Neural progenitor cell (in vitro differentiated cells): ENCODE data around the gene NUDT3. TPM values are rescaled to one million over a fixed set of nuclear protein-coding genes. Genes with fewer than 3 reads are reported as not detected.
"Not testable (repeated sequence)": the region's sequence is repeated elsewhere in the genome, so short reads cannot be mapped to it uniquely, and the experiment has no call there.

ENCODE experiments used
- DNase-seq: peaks from one replicate; pipeline ENCODE4 v3.0.0-alpha.2; 2016; ENCODE audit warnings: low spot score
- H2AFZ ChIP-seq: fragments of 200-600 bp; sonication (generic); replicated peaks from 2 replicates; pipeline ENCODE4 v1.6.1; 2016; ENCODE audit warnings: antibody characterized with exemption
- H3F3A ChIP-seq: fragments of 200-600 bp; sonication (generic); 2 replicates; pipeline ENCODE4 v1.6.1; 2016; ENCODE audit warnings: antibody characterized with exemption, low read depth
- H3K27ac ChIP-seq: fragments of 200-600 bp; sonication (generic); 2 replicates; pipeline ENCODE4 v1.5.1; 2016; ENCODE audit warnings: mild to moderate bottlenecking
- H3K27me3 ChIP-seq: fragments of 200-600 bp; sonication (generic); 2 replicates; pipeline ENCODE4 v1.6.1; 2016; ENCODE audit warnings: mild to moderate bottlenecking, moderate library complexity
- H3K36me3 ChIP-seq: fragments of 200-600 bp; sonication (generic); 2 replicates; pipeline ENCODE4 v1.5.1; 2016
- H3K4me1 ChIP-seq: fragments of 200-600 bp; sonication (generic); 2 replicates; pipeline ENCODE4 v1.6.1; 2016; ENCODE audit warnings: mixed run types
- H3K4me2 ChIP-seq: fragments of 200-600 bp; sonication (generic); 2 replicates; pipeline ENCODE4 v1.6.1; 2016
- H3K4me3 ChIP-seq: fragments of 200-600 bp; sonication (generic); 2 replicates; pipeline ENCODE4 v1.5.1; 2016
- H3K79me2 ChIP-seq: fragments of 200-600 bp; sonication (generic); 2 replicates; pipeline ENCODE4 v1.6.1; 2016; ENCODE audit warnings: low read depth
- H3K9ac ChIP-seq: fragments of 200-600 bp; sonication (generic); 2 replicates; pipeline ENCODE4 v1.6.1; 2016
- H3K9me3 ChIP-seq: fragments of 200-600 bp; sonication (generic); 2 replicates; pipeline ENCODE4 v1.5.1; 2016; ENCODE audit warnings: low read depth
- H4K20me1 ChIP-seq: fragments of 200-600 bp; sonication (generic); 2 replicates; pipeline ENCODE4 v1.6.1; 2016; ENCODE audit warnings: low read depth
- H3K27ac Mint-ChIP-seq: 3 replicates; pipeline ENCODE4 v1.8.0; 2021; ENCODE audit warnings: mixed read lengths
- H3K27me3 Mint-ChIP-seq: 2 replicates; pipeline ENCODE4 v1.8.0; 2022; ENCODE audit warnings: low read depth, mild to moderate bottlenecking, inconsistent platforms, moderate library complexity, mixed read lengths; ENCODE audit not compliant: insufficient read depth
- H3K36me3 Mint-ChIP-seq: 3 replicates; pipeline ENCODE4 v1.8.0; 2021; ENCODE audit warnings: mixed read lengths
- H3K4me1 Mint-ChIP-seq: 3 replicates; pipeline ENCODE4 v1.8.0; 2021; ENCODE audit warnings: mixed read lengths
- H3K4me3 Mint-ChIP-seq: 3 replicates; pipeline ENCODE4 v1.8.0; 2021; ENCODE audit warnings: mild to moderate bottlenecking, moderate library complexity, mixed read lengths
- H3K9me3 Mint-ChIP-seq: 3 replicates; pipeline ENCODE4 v1.8.0; 2020; ENCODE audit warnings: mixed read lengths
- EZH2 ChIP-seq: fragments of 200-600 bp; sonication (generic); IDR thresholded peaks from 2 replicates; pipeline ENCODE4 v1.6.1; 2017; ENCODE audit warnings: antibody characterized with exemption, mild to moderate bottlenecking, moderate library complexity
- EZH2phosphoT487 ChIP-seq: fragments of 200-600 bp; sonication (generic); IDR thresholded peaks from 2 replicates; pipeline ENCODE4 v1.6.1; 2017; ENCODE audit warnings: antibody characterized with exemption
- total RNA-seq: library from RNA; depleted of rRNA; stranded (reverse); fragments of >200 nt; gene quantifications from 2 replicates; pipeline ENCODE4 v1.2.3, GENCODE V29; 2015; ENCODE audit warnings: low replicate concordance
- TF ChIP-seq, protein P1 (sequence below): fragments of 200-600 bp; sonication (generic); IDR thresholded peaks from 2 replicates; pipeline ENCODE4 v1.5.1; 2017; ENCODE audit warnings: antibody characterized with exemption, mild to moderate bottlenecking

NUDT3 gene
- total RNA-seq, 1 donor from 2014 or later, result 35.7 TPM

GRCh38 chr6:34377984-34378383 lies 14.5 kb downstream of the NUDT3 start:
- Mint-ChIP-seq H3K27ac (no peak overlapping the region), H3K4me1 (no peaks in the 10 kb centered on the region), H3K27me3 (no peaks in the 10 kb centered on the region), H3K9me3 (no peaks in the 10 kb centered on the region), H3K4me3 (no peak overlapping the region), H3K36me3 (no peaks in the 10 kb centered on the region)
- Histone ChIP-seq H2AFZ (no peak overlapping the region), H3K27ac (no peak overlapping the region), H3K4me1 (peaks cover 7% of the 10 kb centered on the region), H3K4me3 (no peak overlapping the region), H3K27me3 (no peaks in the 10 kb centered on the region), H3K36me3 (no peaks in the 10 kb centered on the region), H3K9ac (no peak overlapping the region), H3K4me2 (no peak overlapping the region), H3K9me3 (no peaks in the 10 kb centered on the region), H3K79me2 (peaks cover 93% of the 10 kb centered on the region), H3F3A (no peaks in the 10 kb centered on the region), H4K20me1 (peaks cover 42% of the 10 kb centered on the region)
- TF ChIP-seq EZH2phosphoT487 (no peak), EZH2 (no peak)
- TF ChIP-seq, protein P1, sequence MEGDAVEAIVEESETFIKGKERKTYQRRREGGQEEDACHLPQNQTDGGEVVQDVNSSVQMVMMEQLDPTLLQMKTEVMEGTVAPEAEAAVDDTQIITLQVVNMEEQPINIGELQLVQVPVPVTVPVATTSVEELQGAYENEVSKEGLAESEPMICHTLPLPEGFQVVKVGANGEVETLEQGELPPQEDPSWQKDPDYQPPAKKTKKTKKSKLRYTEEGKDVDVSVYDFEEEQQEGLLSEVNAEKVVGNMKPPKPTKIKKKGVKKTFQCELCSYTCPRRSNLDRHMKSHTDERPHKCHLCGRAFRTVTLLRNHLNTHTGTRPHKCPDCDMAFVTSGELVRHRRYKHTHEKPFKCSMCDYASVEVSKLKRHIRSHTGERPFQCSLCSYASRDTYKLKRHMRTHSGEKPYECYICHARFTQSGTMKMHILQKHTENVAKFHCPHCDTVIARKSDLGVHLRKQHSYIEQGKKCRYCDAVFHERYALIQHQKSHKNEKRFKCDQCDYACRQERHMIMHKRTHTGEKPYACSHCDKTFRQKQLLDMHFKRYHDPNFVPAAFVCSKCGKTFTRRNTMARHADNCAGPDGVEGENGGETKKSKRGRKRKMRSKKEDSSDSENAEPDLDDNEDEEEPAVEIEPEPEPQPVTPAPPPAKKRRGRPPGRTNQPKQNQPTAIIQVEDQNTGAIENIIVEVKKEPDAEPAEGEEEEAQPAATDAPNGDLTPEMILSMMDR, result no peak
- DNase-seq, result no peak

DNA sequence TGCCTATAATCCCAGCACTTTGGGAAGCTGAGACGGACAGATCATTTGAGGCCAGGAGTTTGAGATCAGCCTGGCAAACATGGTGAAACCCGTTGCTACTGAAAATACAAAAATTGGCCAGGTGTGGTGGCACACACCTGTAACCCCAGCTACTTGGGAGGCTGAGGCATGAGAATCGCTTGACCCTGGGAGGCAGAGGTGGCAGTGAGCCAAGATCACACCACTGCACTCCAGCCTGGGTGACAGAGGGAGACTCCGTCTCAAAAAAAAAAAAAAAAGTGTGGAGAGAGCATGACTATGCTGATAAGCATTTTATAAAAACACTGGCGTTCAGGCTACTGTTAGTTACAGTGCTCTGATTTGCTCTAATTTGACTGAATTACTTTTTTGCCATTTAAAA lies 14.9 kb downstream of the NUDT3 start:
- not testable (repeated sequence) for H3K27me3 Mint-ChIP-seq, DNase-seq, H3K9me3 Mint-ChIP-seq, H3K27me3 ChIP-seq, H3K36me3 Mint-ChIP-seq, H3K4me1 ChIP-seq, H3F3A ChIP-seq, H3K4me3 Mint-ChIP-seq, H3K27ac Mint-ChIP-seq, H3K9me3 ChIP-seq, H3K4me2 ChIP-seq, H2AFZ ChIP-seq, H3K27ac ChIP-seq, H3K4me1 Mint-ChIP-seq, H3K9ac ChIP-seq, H3K36me3 ChIP-seq, H3K4me3 ChIP-seq
- Histone ChIP-seq H3K79me2 (peaks cover 93% of the 10 kb centered on the region), H4K20me1 (peaks cover 42% of the 10 kb centered on the region)

GRCh38 chr6:34375833-34376232 lies 16.6 kb downstream of the NUDT3 start:
- Histone ChIP-seq H2AFZ (no peak overlapping the region), H3K27me3 (no peaks in the 10 kb centered on the region), H3K27ac (no peak overlapping the region), H3K79me2 (peaks cover 91% of the 10 kb centered on the region), H3K9ac (no peak overlapping the region), H3K4me2 (no peak overlapping the region), H3K9me3 (no peaks in the 10 kb centered on the region), H3K4me1 (peaks cover 7% of the 10 kb centered on the region), H3K4me3 (no peak overlapping the region), H3F3A (no peaks in the 10 kb centered on the region), H3K36me3 (no peaks in the 10 kb centered on the region), H4K20me1 (peaks cover 42% of the 10 kb centered on the region)
- DNase-seq, result no peak
- TF ChIP-seq, protein P1, result no peak
- TF ChIP-seq EZH2 (no peak), EZH2phosphoT487 (no peak)
- Mint-ChIP-seq H3K4me1 (no peaks in the 10 kb centered on the region), H3K27me3 (no peaks in the 10 kb centered on the region), H3K27ac (no peak overlapping the region), H3K4me3 (no peak overlapping the region), H3K36me3 (peaks cover 1% of the 10 kb centered on the region), H3K9me3 (no peaks in the 10 kb centered on the region)

DNA sequence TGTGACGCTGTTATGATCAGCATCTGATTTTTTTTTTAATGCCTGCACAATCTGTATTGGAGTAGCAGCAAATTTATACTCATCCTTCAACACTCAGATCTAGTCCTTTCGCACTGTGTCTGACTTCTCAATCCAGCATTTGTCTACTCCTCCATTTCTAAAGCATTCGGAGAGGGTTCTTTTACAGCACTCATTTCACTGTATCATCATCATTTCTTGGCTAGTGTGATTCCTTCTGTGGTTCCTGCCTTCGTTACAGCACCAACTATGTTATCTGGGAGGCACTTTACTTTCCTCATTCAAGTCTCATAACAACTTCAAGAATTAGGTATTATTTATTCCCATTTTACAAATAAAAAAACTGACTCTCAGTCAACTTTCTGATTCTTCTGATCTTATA lies 18.0 kb downstream of the NUDT3 start:
- H4K20me1 ChIP-seq, result peaks cover 40% of the 10 kb centered on the region
- H3K27ac ChIP-seq, result no peak overlapping the region
- H3K79me2 ChIP-seq, result peaks cover 88% of the 10 kb centered on the region
- H3K27ac Mint-ChIP-seq, result no peak overlapping the region
- no peak overlapping the region for H3K9ac ChIP-seq
- H3K4me2 ChIP-seq, result no peak overlapping the region
- H3K9me3 Mint-ChIP-seq, result no peaks in the 10 kb centered on the region
- peaks cover 7% of the 10 kb centered on the region for H3K4me1 ChIP-seq
- H3K36me3 ChIP-seq, result no peaks in the 10 kb centered on the region
- no peaks in the 10 kb centered on the region for H3K27me3 ChIP-seq
- H3K4me3 ChIP-seq, result no peak overlapping the region
- DNase-seq, result no peak
- no peak overlapping the region for H2AFZ ChIP-seq
- no peaks in the 10 kb centered on the region for H3K9me3 ChIP-seq
- peaks cover 4% of the 10 kb centered on the region for H3K4me1 Mint-ChIP-seq
- H3K4me3 Mint-ChIP-seq, result no peak overlapping the region
- H3K27me3 Mint-ChIP-seq, result no peaks in the 10 kb centered on the region
- H3F3A ChIP-seq, result no peaks in the 10 kb centered on the region
- TF ChIP-seq EZH2phosphoT487 (no peak), EZH2 (no peak)
- TF ChIP-seq, protein P1, result no peak
- peaks cover 7% of the 10 kb centered on the region for H3K36me3 Mint-ChIP-seq
